Measurements from ENCODE around the gene EMP2. TPM values are rescaled to one million over a fixed set of nuclear protein-coding genes. Genes with fewer than 3 reads are reported as not detected.

Gene EMP2
- polyA plus RNA-seq (2011; rRNA removed) = 21.4 and 26.5 TPM in 2 replicates
- 11.8 and 18.6 TPM in 2 replicates for polyA plus RNA-seq (2012; cell fraction: cytosol; rRNA removed)
- polyA plus RNA-seq (2012; cell fraction: nucleus; rRNA removed) = 8.6 and 9.6 TPM in 2 replicates
- polyA plus RNA-seq (2017; fragmentation: RNase III; extraction: RNeasy Plus Mini Kit Qiagen cat#74134 plus additional on column Dnase treatment) = 13.4 to 14.7 TPM (median 14.2 TPM) in 3 replicates
- polyA minus RNA-seq (2011; rRNA and poly(A)+ RNA removed) = 45.9 and 48.2 TPM in 2 replicates

- H3K4me3 ChIP-seq = peak within 1 kb of the TSS; percentile 89
- ATAC-seq = peak; percentile 89 to 97
- TF ChIP-seq BHLHE40 (IDR thresholded peaks at IDR 0.05; ENCODE audit: low read depth, low read length) (no peak), EHF (CRISPR knock-in tag; IDR thresholded peaks at IDR 0.05) (no peak), JUN (IDR thresholded peaks at IDR 0.05) (no peak), KDM5A (IDR thresholded peaks at IDR 0.05) (no peak), FOSL2 (IDR thresholded peaks at IDR 0.05) (no peak), FOSL2 (CRISPR knock-in tag; IDR thresholded peaks at IDR 0.05) (no peak), FOSB (CRISPR knock-in tag; IDR thresholded peaks at IDR 0.05) (no peak), ESRRA (IDR thresholded peaks at IDR 0.05; ENCODE audit: borderline replicate concordance, low read length) (no peak), EP300 (IDR thresholded peaks at IDR 0.05) (no peak), RNF2 (IDR thresholded peaks at IDR 0.05; ENCODE audit: borderline replicate concordance, low read depth) (no peak; the same call in 1 of the 2 replicates), PHF8 (IDR thresholded peaks at IDR 0.05; ENCODE audit: borderline replicate concordance, low read depth) (peak; percentile 57; the same call in 1 of the 2 replicates), HOXA7 (CRISPR knock-in tag; IDR thresholded peaks at IDR 0.05) (no peak), JUNB (IDR thresholded peaks at IDR 0.05) (no peak), POLR2A (IDR thresholded peaks at IDR 0.05; ENCODE audit: low read length) (peak; percentile 58), TP53 (CRISPR knock-in tag; IDR thresholded peaks at IDR 0.05) (no peak), HDAC2 (IDR thresholded peaks at IDR 0.05) (no peak), POLR2AphosphoS2 (conservative IDR thresholded peaks at IDR 0.05; ENCODE audit: low read length) (no peak), RAD21 (conservative IDR thresholded peaks at IDR 0.05 in 1 of 2, IDR thresholded peaks at IDR 0.05 in 1 of 2) (peak; percentile 34 to 49; a peak in 4 of 5 replicates), SMC3 (IDR thresholded peaks at IDR 0.05) (peak; percentile 70; the same call in 2 of the 3 replicates), NPAS2 (CRISPR knock-in tag; IDR thresholded peaks at IDR 0.05; ENCODE audit: borderline replicate concordance) (no peak), RCOR1 (IDR thresholded peaks at IDR 0.05; ENCODE audit: low read depth, low read length) (no peak), CEBPB (IDR thresholded peaks at IDR 0.05) (no peak), FOXS1 (CRISPR knock-in tag; IDR thresholded peaks at IDR 0.05) (no peak), CBX2 (IDR thresholded peaks at IDR 0.05; ENCODE audit: borderline replicate concordance, low read depth) (no peak), HOXB13 (CRISPR knock-in tag; IDR thresholded peaks at IDR 0.05; ENCODE audit: low read depth) (no peak), ZNF302 (CRISPR knock-in tag; IDR thresholded peaks at IDR 0.05) (no peak), SREBF2 (IDR thresholded peaks at IDR 0.05) (no peak), ZSCAN20 (CRISPR knock-in tag; IDR thresholded peaks at IDR 0.05) (no peak), GATA3 (IDR thresholded peaks at IDR 0.05; ENCODE audit: borderline replicate concordance) (no peak), MAZ (IDR thresholded peaks at IDR 0.05; ENCODE audit: borderline replicate concordance, low read depth, low read length) (no peak), ZFP36 (IDR thresholded peaks at IDR 0.05; ENCODE audit: borderline replicate concordance, partially characterized antibody) (no peak), MAX (IDR thresholded peaks at IDR 0.05) (peak; percentile 87)
- TF ChIP-seq, protein P1, sequence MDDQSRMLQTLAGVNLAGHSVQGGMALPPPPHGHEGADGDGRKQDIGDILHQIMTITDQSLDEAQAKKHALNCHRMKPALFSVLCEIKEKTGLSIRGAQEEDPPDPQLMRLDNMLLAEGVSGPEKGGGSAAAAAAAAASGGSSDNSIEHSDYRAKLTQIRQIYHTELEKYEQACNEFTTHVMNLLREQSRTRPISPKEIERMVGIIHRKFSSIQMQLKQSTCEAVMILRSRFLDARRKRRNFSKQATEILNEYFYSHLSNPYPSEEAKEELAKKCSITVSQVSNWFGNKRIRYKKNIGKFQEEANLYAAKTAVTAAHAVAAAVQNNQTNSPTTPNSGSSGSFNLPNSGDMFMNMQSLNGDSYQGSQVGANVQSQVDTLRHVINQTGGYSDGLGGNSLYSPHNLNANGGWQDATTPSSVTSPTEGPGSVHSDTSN (IDR thresholded peaks at IDR 0.05) = no peak
- TF ChIP-seq, protein P2, sequence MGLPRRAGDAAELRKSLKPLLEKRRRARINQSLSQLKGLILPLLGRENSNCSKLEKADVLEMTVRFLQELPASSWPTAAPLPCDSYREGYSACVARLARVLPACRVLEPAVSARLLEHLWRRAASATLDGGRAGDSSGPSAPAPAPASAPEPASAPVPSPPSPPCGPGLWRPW (IDR thresholded peaks at IDR 0.05) = no peak
- TF ChIP-seq, protein P3, sequence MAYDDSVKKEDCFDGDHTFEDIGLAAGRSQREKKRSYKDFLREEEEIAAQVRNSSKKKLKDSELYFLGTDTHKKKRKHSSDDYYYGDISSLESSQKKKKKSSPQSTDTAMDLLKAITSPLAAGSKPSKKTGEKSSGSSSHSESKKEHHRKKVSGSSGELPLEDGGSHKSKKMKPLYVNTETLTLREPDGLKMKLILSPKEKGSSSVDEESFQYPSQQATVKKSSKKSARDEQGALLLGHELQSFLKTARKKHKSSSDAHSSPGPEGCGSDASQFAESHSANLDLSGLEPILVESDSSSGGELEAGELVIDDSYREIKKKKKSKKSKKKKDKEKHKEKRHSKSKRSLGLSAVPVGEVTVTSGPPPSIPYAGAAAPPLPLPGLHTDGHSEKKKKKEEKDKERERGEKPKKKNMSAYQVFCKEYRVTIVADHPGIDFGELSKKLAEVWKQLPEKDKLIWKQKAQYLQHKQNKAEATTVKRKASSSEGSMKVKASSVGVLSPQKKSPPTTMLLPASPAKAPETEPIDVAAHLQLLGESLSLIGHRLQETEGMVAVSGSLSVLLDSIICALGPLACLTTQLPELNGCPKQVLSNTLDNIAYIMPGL (CRISPR knock-in tag; IDR thresholded peaks at IDR 0.05; ENCODE audit: borderline replicate concordance) = peak; percentile 58; the same call in 1 of the 2 replicates
- TF ChIP-seq, protein P4, sequence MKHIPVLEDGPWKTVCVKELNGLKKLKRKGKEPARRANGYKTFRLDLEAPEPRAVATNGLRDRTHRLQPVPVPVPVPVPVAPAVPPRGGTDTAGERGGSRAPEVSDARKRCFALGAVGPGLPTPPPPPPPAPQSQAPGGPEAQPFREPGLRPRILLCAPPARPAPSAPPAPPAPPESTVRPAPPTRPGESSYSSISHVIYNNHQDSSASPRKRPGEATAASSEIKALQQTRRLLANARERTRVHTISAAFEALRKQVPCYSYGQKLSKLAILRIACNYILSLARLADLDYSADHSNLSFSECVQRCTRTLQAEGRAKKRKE (CRISPR knock-in tag; IDR thresholded peaks at IDR 0.05; ENCODE audit: low read depth) = no peak
- TF ChIP-seq, protein P5, sequence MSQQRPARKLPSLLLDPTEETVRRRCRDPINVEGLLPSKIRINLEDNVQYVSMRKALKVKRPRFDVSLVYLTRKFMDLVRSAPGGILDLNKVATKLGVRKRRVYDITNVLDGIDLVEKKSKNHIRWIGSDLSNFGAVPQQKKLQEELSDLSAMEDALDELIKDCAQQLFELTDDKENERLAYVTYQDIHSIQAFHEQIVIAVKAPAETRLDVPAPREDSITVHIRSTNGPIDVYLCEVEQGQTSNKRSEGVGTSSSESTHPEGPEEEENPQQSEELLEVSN (IDR thresholded peaks at IDR 0.05; ENCODE audit: borderline replicate concordance, low read depth) = peak; percentile 96
Measured at GRCh38 chr16:10579965-10580882, at the start of gene EMP2. TSS of gene EMP2 (minus strand) at chr16:10580598. CDS start at chr16:10547617, 32,981 bp downstream.

More at GRCh38 chr16:10579965-10580882, at the start of gene EMP2:
- CTCF ChIA-PET = interaction anchor here (0.6 to 2.3 kb wide), 25 partner anchors 9 to 339 kb away, joined by 3 to 15 read pairs (median 3); no protein-coding TSS in a partner anchor
- peak; percentile 75 to 90 for DNase-seq (ENCODE audit: low read depth in 1 of 2, low spot score in 1 of 2)
- Histone ChIP-seq H3K9me3 (no peaks in the 10 kb centered on the region), H3K27ac (peak within 1 kb of the TSS; percentile 89 to 95), H3K4me1 (0 out of 3 replicates have a peak, but pooled peaks cover 8% of the 10 kb centered on the region), H3K4me2 (peak within 1 kb of the TSS; percentile 88)
- POLR2A ChIA-PET = no interaction called here
- FAIRE-seq = no peak
- 2% methylated on average over 46 of the region's 91 CpGs for WGBS (ENCODE audit: missing lambda C conversion rate)

Data from A549 (cell line).